KMS-11 (cell line): Measurements from ENCODE around the gene LRFN2.

Source experiments
- H2AFZ ChIP-seq: fragments of 200-600 bp; sonication (generic); 2 replicates; pipeline ENCODE4 v1.6.1; 2016; ENCODE audit warnings: antibody characterized with exemption, mixed run types, low read depth
- H3K27ac ChIP-seq: fragments of 200-600 bp; sonication (generic); 2 replicates; pipeline ENCODE4 v1.6.1; 2016; ENCODE audit warnings: mild to moderate bottlenecking, mixed run types
- H3K27me3 ChIP-seq: fragments of 200-600 bp; sonication (generic); 2 replicates; pipeline ENCODE4 v1.6.1; 2017; ENCODE audit warnings: mild to moderate bottlenecking, low read depth, mixed run types, moderate library complexity; ENCODE audit not compliant: insufficient read depth
- H3K36me3 ChIP-seq: fragments of 200-600 bp; sonication (generic); 2 replicates; pipeline ENCODE4 v1.6.1; 2017; ENCODE audit warnings: mild to moderate bottlenecking, mixed run types; ENCODE audit not compliant: insufficient read depth
- H3K4me1 ChIP-seq: fragments of 200-600 bp; sonication (generic); 2 replicates; pipeline ENCODE4 v1.6.1; 2016; ENCODE audit warnings: mild to moderate bottlenecking, low read depth, mixed run types; ENCODE audit not compliant: poor library complexity, severe bottlenecking
- H3K4me2 ChIP-seq: fragments of 200-600 bp; sonication (generic); 2 replicates; pipeline ENCODE4 v1.7.0; 2016; ENCODE audit warnings: mild to moderate bottlenecking, mixed run types
- H3K4me3 ChIP-seq: fragments of 200-600 bp; sonication (generic); IDR thresholded peaks from 2 replicates; pipeline ENCODE4 v1.6.1; 2017; ENCODE audit warnings: low read depth, low read length, mixed read lengths; ENCODE audit not compliant: insufficient read depth
- H3K79me2 ChIP-seq: fragments of 200-600 bp; sonication (generic); 2 replicates; pipeline ENCODE4 v1.6.1; 2016; ENCODE audit warnings: low read depth, mixed run types; ENCODE audit not compliant: insufficient read depth
- H3K9ac ChIP-seq: fragments of 200-600 bp; sonication (generic); 2 replicates; pipeline ENCODE4 v1.6.1; 2016; ENCODE audit warnings: mild to moderate bottlenecking, mixed run types
- H4K20me1 ChIP-seq: fragments of 200-600 bp; sonication (generic); 2 replicates; pipeline ENCODE4 v1.6.1; 2016; ENCODE audit warnings: mild to moderate bottlenecking, mixed run types; ENCODE audit not compliant: insufficient read depth
- TF ChIP-seq, protein P1 (sequence below): fragments of 200-600 bp; sonication (generic); conservative IDR thresholded peaks from 2 replicates; pipeline ENCODE4 v1.6.1; 2017; ENCODE audit warnings: low read depth, mild to moderate bottlenecking, antibody characterized with exemption, low read length, moderate library complexity, mixed read lengths

The LRFN2 gene

GRCh38 chr6:40376113-40376650, 211.0 kb downstream of the LRFN2 start:
- Histone ChIP-seq H3K9ac (no peak overlapping the region), H3K79me2 (no peaks in the 10 kb centered on the region), H3K27ac (no peak overlapping the region), H3K4me1 (no peaks in the 10 kb centered on the region), H4K20me1 (no peaks in the 10 kb centered on the region), H3K36me3 (no peaks in the 10 kb centered on the region), H3K4me3 (no peak overlapping the region), H2AFZ (no peak overlapping the region), H3K4me2 (no peak overlapping the region), H3K27me3 (no peaks in the 10 kb centered on the region)
- TF ChIP-seq, protein P1, sequence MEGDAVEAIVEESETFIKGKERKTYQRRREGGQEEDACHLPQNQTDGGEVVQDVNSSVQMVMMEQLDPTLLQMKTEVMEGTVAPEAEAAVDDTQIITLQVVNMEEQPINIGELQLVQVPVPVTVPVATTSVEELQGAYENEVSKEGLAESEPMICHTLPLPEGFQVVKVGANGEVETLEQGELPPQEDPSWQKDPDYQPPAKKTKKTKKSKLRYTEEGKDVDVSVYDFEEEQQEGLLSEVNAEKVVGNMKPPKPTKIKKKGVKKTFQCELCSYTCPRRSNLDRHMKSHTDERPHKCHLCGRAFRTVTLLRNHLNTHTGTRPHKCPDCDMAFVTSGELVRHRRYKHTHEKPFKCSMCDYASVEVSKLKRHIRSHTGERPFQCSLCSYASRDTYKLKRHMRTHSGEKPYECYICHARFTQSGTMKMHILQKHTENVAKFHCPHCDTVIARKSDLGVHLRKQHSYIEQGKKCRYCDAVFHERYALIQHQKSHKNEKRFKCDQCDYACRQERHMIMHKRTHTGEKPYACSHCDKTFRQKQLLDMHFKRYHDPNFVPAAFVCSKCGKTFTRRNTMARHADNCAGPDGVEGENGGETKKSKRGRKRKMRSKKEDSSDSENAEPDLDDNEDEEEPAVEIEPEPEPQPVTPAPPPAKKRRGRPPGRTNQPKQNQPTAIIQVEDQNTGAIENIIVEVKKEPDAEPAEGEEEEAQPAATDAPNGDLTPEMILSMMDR: no peak

GRCh38 chr6:40373267-40373666, 213.9 kb downstream of the LRFN2 start:
- no peak overlapping the region for H2AFZ ChIP-seq
- H3K4me1 ChIP-seq: no peaks in the 10 kb centered on the region
- no peaks in the 10 kb centered on the region for H3K27me3 ChIP-seq
- no peaks in the 10 kb centered on the region for H4K20me1 ChIP-seq
- H3K36me3 ChIP-seq: no peaks in the 10 kb centered on the region
- H3K4me3 ChIP-seq: no peak overlapping the region
- H3K4me2 ChIP-seq: no peak overlapping the region
- TF ChIP-seq, protein P1: no peak
- H3K79me2 ChIP-seq: no peaks in the 10 kb centered on the region
- no peak overlapping the region for H3K27ac ChIP-seq
- H3K9ac ChIP-seq: no peak overlapping the region

DNA sequence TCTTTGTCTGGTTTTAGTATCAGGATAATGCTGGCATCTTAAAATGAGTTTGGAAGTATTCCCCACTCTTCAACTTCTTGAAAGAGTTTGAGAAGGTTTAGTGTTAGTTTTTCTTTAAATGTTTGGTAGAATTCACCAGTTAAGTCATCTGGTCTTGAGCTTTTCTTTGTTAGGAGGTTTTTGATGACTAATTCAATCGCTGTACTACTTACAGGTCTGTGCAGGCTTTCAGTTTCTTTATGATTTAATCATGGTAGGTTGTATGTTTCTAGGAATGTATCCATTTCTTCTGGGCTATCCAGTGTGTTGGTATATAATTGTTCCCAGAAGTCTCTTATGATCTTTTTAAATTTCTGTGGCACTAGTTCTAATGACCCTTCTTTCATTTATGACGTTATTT, 215.5 kb downstream of the LRFN2 start:
- Histone ChIP-seq H3K4me2 (no peak overlapping the region), H3K27ac (no peak overlapping the region), H2AFZ (no peak overlapping the region), H3K79me2 (no peaks in the 10 kb centered on the region), H3K4me3 (no peak overlapping the region), H4K20me1 (no peaks in the 10 kb centered on the region), H3K36me3 (no peaks in the 10 kb centered on the region), H3K9ac (no peak overlapping the region), H3K27me3 (no peaks in the 10 kb centered on the region), H3K4me1 (no peaks in the 10 kb centered on the region)
- TF ChIP-seq, protein P1: no peak

- TF ChIP-seq, protein P1: no peak
- H3K4me3 ChIP-seq: no peak overlapping the region
- H2AFZ ChIP-seq: no peak overlapping the region
- H3K27ac ChIP-seq: no peak overlapping the region
- no peaks in the 10 kb centered on the region for H4K20me1 ChIP-seq
- no peaks in the 10 kb centered on the region for H3K36me3 ChIP-seq
- H3K4me2 ChIP-seq: no peak overlapping the region
- H3K9ac ChIP-seq: no peak overlapping the region
- H3K27me3 ChIP-seq: no peaks in the 10 kb centered on the region
- no peaks in the 10 kb centered on the region for H3K4me1 ChIP-seq
- no peaks in the 10 kb centered on the region for H3K79me2 ChIP-seq
Measured at GRCh38 chr6:40371095-40371494, 216.1 kb downstream of the LRFN2 start.
